HG02610 (cell line): Measurements from ENCODE around the gene CAMTA1.

Experiments used
- ATAC-seq: cut with Tn5 transposase; IDR thresholded peaks from one replicate; pipeline ENCODE4 v1.9.1; 2021; ENCODE audit warnings: mild to moderate bottlenecking, moderate library complexity; ENCODE audit not compliant: unreplicated experiment

The CAMTA1 gene

GRCh38 chr1:7632681-7633080 lies 847.4 kb downstream of the CAMTA1 start:
- no peak for ATAC-seq

GRCh38 chr1:7633506-7634245 lies 848.4 kb downstream of the CAMTA1 start:
- ATAC-seq: no peak

GRCh38 chr1:7634546-7635240 lies 849.4 kb downstream of the CAMTA1 start:
- no peak for ATAC-seq

GRCh38 chr1:7636795-7637526 lies 851.7 kb downstream of the CAMTA1 start:
- no peak for ATAC-seq

- ATAC-seq: no peak
These were observed 852.8 kb downstream of the CAMTA1 start for GRCh38 chr1:7638078-7638477.

- ATAC-seq: no peak
These were observed 854.3 kb downstream of the CAMTA1 start for GRCh38 chr1:7639435-7640131.

GRCh38 chr1:7640350-7640749 lies 855.1 kb downstream of the CAMTA1 start:
- ATAC-seq: no peak

GRCh38 chr1:7640920-7641585 lies 855.8 kb downstream of the CAMTA1 start:
- ATAC-seq: no peak

- ATAC-seq: no peak
These were observed 856.5 kb downstream of the CAMTA1 start for GRCh38 chr1:7641587-7642417.

- no peak for ATAC-seq
These were observed 857.1 kb downstream of the CAMTA1 start for GRCh38 chr1:7642418-7642704.

- ATAC-seq: no peak
These were observed 857.7 kb downstream of the CAMTA1 start for GRCh38 chr1:7642781-7643529.

- no peak for ATAC-seq
These were observed 858.3 kb downstream of the CAMTA1 start for GRCh38 chr1:7643530-7643929.

GRCh38 chr1:7644086-7644485 lies 858.8 kb downstream of the CAMTA1 start:
- no peak for ATAC-seq

- ATAC-seq: no peak
These were observed 859.9 kb downstream of the CAMTA1 start for GRCh38 chr1:7644961-7645750.

- no peak for ATAC-seq
These were observed 860.4 kb downstream of the CAMTA1 start for GRCh38 chr1:7645751-7646048.

GRCh38 chr1:7646164-7646563 lies 860.9 kb downstream of the CAMTA1 start:
- no peak for ATAC-seq

- no peak for ATAC-seq
These were observed 862.0 kb downstream of the CAMTA1 start for GRCh38 chr1:7646981-7647901.
